Measurements from ENCODE around the gene RPUSD2. TPM values are rescaled to one million over a fixed set of nuclear protein-coding genes. Genes with fewer than 3 reads are reported as not detected.

Gene RPUSD2
- total RNA-seq, 1 donor from 2014 or later, result 16.2 TPM

DNA sequence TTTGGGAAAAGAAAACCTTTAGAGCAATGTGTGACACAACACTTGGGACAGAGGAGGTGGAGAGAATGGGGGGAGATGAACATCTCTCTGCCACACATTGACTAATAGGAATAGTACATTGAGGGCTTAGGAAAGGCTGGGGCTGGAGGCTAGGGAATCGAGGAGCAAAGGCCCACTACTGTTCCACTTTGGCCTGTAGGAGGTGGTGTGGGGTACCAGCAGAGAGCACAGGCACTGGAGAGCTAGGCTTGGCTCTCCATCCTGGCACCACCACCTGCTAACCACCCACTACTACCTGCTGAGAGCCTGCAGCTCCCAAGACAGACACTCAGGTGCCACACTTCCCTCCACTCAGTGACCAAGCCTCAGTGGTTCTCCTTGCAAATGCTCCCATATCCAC lies 23.6 kb upstream of the RPUSD2 start:
- Mint-ChIP-seq H3K27ac (no peak overlapping the region), H3K4me1 (ENCODE audit: unreplicated experiment) (no peaks in the 10 kb centered on the region), H3K4me3 (no peak overlapping the region), H3K9me3 (no peaks in the 10 kb centered on the region), H3K27me3 (no peaks in the 10 kb centered on the region), H3K36me3 (peaks cover 11% of the 10 kb centered on the region)
- no peak for DNase-seq (ENCODE audit: extremely low spot score, unreplicated experiment)
- TF ChIP-seq, protein P1, sequence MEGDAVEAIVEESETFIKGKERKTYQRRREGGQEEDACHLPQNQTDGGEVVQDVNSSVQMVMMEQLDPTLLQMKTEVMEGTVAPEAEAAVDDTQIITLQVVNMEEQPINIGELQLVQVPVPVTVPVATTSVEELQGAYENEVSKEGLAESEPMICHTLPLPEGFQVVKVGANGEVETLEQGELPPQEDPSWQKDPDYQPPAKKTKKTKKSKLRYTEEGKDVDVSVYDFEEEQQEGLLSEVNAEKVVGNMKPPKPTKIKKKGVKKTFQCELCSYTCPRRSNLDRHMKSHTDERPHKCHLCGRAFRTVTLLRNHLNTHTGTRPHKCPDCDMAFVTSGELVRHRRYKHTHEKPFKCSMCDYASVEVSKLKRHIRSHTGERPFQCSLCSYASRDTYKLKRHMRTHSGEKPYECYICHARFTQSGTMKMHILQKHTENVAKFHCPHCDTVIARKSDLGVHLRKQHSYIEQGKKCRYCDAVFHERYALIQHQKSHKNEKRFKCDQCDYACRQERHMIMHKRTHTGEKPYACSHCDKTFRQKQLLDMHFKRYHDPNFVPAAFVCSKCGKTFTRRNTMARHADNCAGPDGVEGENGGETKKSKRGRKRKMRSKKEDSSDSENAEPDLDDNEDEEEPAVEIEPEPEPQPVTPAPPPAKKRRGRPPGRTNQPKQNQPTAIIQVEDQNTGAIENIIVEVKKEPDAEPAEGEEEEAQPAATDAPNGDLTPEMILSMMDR (conservative IDR thresholded peaks at IDR 0.05), result no peak

DNA sequence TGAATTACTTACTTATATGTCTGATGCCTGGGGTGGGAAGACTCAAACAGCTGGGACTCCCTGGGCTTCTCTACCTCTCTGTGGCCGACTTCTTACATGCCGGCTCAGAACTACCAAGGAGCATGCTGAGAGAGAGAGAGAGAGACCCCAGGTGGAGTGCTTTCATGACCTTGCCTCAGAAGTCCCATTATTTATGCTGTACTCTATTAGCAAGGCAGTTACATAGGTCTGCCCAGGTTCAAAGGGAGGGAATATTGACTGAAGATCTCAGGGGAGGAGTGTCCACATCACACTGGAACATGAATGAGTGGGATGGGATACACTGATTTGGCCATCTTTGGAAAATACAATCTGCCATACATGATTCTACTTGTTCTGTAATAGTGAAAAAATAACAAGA lies 20.5 kb upstream of the RPUSD2 start:
- TF ChIP-seq, protein P1 (conservative IDR thresholded peaks at IDR 0.05), result no peak
- Mint-ChIP-seq H3K9me3 (no peaks in the 10 kb centered on the region), H3K27ac (no peak overlapping the region), H3K4me3 (no peak overlapping the region), H3K27me3 (no peaks in the 10 kb centered on the region), H3K36me3 (peaks cover 15% of the 10 kb centered on the region), H3K4me1 (ENCODE audit: unreplicated experiment) (no peaks in the 10 kb centered on the region)
- no peak for DNase-seq (ENCODE audit: extremely low spot score, unreplicated experiment)

DNA sequence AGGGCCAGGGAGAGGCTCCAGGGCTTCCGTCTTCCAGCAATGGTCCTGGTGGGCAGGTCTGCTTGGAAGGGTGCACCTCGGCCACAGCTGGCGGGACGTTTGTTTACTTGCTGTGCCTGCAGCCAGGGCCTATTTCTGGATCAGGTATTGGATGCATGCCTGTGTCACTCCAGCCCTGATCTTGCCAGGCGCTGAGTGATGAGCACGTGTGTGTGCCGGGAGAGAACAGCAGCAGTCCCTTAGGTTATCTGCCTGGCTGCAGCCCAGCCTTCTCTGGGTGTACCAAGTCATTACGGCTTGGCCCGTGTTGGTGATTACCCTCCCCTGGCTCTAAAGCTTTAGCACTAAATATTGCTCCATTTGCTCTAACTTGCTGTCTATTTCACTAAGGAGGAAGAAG lies 19.2 kb upstream of the RPUSD2 start:
- Mint-ChIP-seq H3K4me1 (ENCODE audit: unreplicated experiment) (peaks cover 12% of the 10 kb centered on the region), H3K27me3 (no peaks in the 10 kb centered on the region), H3K4me3 (no peak overlapping the region), H3K9me3 (no peaks in the 10 kb centered on the region), H3K36me3 (peaks cover 15% of the 10 kb centered on the region), H3K27ac (no peak overlapping the region)
- TF ChIP-seq, protein P1 (conservative IDR thresholded peaks at IDR 0.05), result no peak
- DNase-seq (ENCODE audit: extremely low spot score, unreplicated experiment), result no peak

GRCh38 chr15:40550341-40551037 lies 18.6 kb upstream of the RPUSD2 start:
- Mint-ChIP-seq H3K27me3 (no peaks in the 10 kb centered on the region), H3K4me3 (no peak overlapping the region), H3K36me3 (peaks cover 16% of the 10 kb centered on the region), H3K9me3 (no peaks in the 10 kb centered on the region), H3K4me1 (ENCODE audit: unreplicated experiment) (peaks cover 13% of the 10 kb centered on the region), H3K27ac (no peak overlapping the region)
- DNase-seq (ENCODE audit: extremely low spot score, unreplicated experiment), result no peak
- TF ChIP-seq, protein P1 (conservative IDR thresholded peaks at IDR 0.05), result no peak

- H3K27ac Mint-ChIP-seq, result no peak overlapping the region
- no peaks in the 10 kb centered on the region for H3K27me3 Mint-ChIP-seq
- H3K4me1 Mint-ChIP-seq (ENCODE audit: unreplicated experiment), result peaks cover 27% of the 10 kb centered on the region
- H3K9me3 Mint-ChIP-seq, result no peaks in the 10 kb centered on the region
- H3K36me3 Mint-ChIP-seq, result peaks cover 23% of the 10 kb centered on the region
- no peak overlapping the region for H3K4me3 Mint-ChIP-seq
- TF ChIP-seq, protein P1 (conservative IDR thresholded peaks at IDR 0.05), result no peak
- no peak for DNase-seq (ENCODE audit: extremely low spot score, unreplicated experiment)
These were observed 15.0 kb upstream of the RPUSD2 start for GRCh38 chr15:40554161-40554525.

All from type B pancreatic cell (in vitro differentiated cells).